ENCODE data around the gene PFKL.

DNA sequence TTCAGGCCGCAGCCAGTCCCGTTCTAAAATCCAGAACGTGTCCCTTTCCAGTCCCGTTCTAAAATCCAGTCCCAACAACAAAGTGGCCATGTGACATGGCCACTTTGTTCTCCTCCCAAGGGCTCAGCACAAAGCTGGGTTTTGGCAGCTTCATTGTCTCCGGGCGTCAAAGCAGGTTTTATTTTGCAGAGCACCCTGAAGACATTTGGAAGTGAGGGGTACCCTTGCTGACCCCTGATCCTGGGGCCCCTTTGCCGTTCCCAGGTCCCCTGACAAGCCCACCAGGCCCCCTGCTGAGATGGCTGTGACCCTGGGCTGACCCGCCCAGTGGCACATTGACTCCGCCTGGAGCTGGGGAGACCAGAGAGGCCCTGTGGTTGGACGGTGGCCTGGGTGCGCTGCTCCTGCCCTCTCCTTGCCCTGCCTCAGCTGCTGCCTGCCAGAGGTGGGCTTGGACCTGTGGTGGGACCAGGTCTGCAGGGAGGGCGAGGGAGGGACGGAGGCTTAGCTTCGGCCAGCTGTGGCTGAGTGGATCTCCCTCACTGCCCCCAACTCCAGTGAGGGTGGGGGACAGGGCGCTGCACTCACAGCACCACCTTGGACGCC is 4.3 kb downstream of the PFKL start:
- TF ChIP-seq, protein P1, sequence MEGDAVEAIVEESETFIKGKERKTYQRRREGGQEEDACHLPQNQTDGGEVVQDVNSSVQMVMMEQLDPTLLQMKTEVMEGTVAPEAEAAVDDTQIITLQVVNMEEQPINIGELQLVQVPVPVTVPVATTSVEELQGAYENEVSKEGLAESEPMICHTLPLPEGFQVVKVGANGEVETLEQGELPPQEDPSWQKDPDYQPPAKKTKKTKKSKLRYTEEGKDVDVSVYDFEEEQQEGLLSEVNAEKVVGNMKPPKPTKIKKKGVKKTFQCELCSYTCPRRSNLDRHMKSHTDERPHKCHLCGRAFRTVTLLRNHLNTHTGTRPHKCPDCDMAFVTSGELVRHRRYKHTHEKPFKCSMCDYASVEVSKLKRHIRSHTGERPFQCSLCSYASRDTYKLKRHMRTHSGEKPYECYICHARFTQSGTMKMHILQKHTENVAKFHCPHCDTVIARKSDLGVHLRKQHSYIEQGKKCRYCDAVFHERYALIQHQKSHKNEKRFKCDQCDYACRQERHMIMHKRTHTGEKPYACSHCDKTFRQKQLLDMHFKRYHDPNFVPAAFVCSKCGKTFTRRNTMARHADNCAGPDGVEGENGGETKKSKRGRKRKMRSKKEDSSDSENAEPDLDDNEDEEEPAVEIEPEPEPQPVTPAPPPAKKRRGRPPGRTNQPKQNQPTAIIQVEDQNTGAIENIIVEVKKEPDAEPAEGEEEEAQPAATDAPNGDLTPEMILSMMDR (IDR thresholded peaks at IDR 0.05; ENCODE audit: borderline replicate concordance, extremely low read depth, low read length, poor library complexity, severe bottlenecking), result no peak
- TF ChIP-seq EZH2 (IDR thresholded peaks at IDR 0.05; ENCODE audit: borderline replicate concordance, low read depth, low read length, severe bottlenecking), result no peak
